K562 (cell line): ENCODE measurements around the gene DDX54. TPM values are rescaled to one million over a fixed set of nuclear protein-coding genes. Genes with fewer than 3 reads are reported as not detected.

Source experiments
- CBX1 ChIP-seq: sonication (generic); IDR thresholded peaks from 2 replicates; pipeline ENCODE4 v1.6.1; 2016; ENCODE audit warnings: antibody characterized with exemption, low read depth, mild to moderate bottlenecking
- DPF2 ChIP-seq: fragments of 450-650 bp; IDR thresholded peaks from 2 replicates; pipeline ENCODE4 v1.6.1; 2016
- FOXA3 ChIP-seq, 2 experiments: fragments of 450-650 bp in 1 of 2; sonication (generic) in 1 of 2; formaldehyde crosslinking; IDR thresholded peaks in 1 of 2; conservative IDR thresholded peaks in 1 of 2; 2 replicates each; pipeline versions ENCODE4 v1.4.0 to v1.8.0; 2020 to 2022; ENCODE audit warnings: mild to moderate bottlenecking in 2 of 2, missing genetic modification reagents in 1 of 2
- HEY1 ChIP-seq: fragments of 250-450 bp; sonication (Bioruptor Pico); IDR thresholded peaks from 2 replicates; pipeline ENCODE4 v1.5.0; 2020; ENCODE audit warnings: mild to moderate bottlenecking, moderate library complexity, borderline replicate concordance
- HMG20A ChIP-seq: fragments of 450-650 bp; formaldehyde crosslinking; conservative IDR thresholded peaks from 2 replicates; pipeline ENCODE4 v1.4.0; 2020; ENCODE audit warnings: mild to moderate bottlenecking, mixed read lengths
- KHSRP ChIP-seq: fragments of 450-650 bp; IDR thresholded peaks from 2 replicates; pipeline ENCODE4 v1.6.1; 2017
- NCOR1 ChIP-seq: fragments of 450-650 bp; IDR thresholded peaks from 2 replicates; pipeline ENCODE4 v1.6.1; 2016; ENCODE audit warnings: mild to moderate bottlenecking, moderate library complexity
- NFXL1 ChIP-seq: fragments of 450-650 bp; formaldehyde crosslinking; IDR thresholded peaks from 2 replicates; pipeline ENCODE4 v1.4.0; 2021; ENCODE audit warnings: mild to moderate bottlenecking
- PHB2 ChIP-seq: fragments of 450-650 bp; IDR thresholded peaks from 2 replicates; pipeline ENCODE4 v1.6.1; 2017; ENCODE audit warnings: low read depth
- PREB ChIP-seq: sonication (generic); formaldehyde crosslinking; IDR thresholded peaks from 2 replicates; pipeline ENCODE4 v1.8.1; 2023; ENCODE audit warnings: mild to moderate bottlenecking, missing genetic modification reagents
- SAP30 ChIP-seq: fragments of 200-600 bp; sonication (generic); IDR thresholded peaks from 2 replicates; pipeline ENCODE4 v1.6.1; 2012; ENCODE audit warnings: borderline replicate concordance, low read depth, mild to moderate bottlenecking, moderate library complexity, low read length, control low read depth, inconsistent platforms; ENCODE audit not compliant: insufficient read depth, poor library complexity, severe bottlenecking
- SMARCE1 ChIP-seq: fragments of 450-650 bp; IDR thresholded peaks from 2 replicates; pipeline ENCODE4 v1.7.1; 2016; ENCODE audit warnings: mild to moderate bottlenecking
- USF2 ChIP-seq: sonication (generic); formaldehyde crosslinking; IDR thresholded peaks from 2 replicates; pipeline ENCODE4 v1.5.0; 2020; ENCODE audit warnings: missing genetic modification reagents
- ZBTB26 ChIP-seq: fragments of 450-650 bp; formaldehyde crosslinking; IDR thresholded peaks from 2 replicates; pipeline ENCODE4 v1.4.0; 2022; ENCODE audit warnings: missing genetic modification characterization
- ZFP36 ChIP-seq: fragments of 150-350 bp; IDR thresholded peaks from 2 replicates; pipeline ENCODE4 v1.6.1; 2018; ENCODE audit warnings: low read length, low read depth; ENCODE audit not compliant: partially characterized antibody
- ZKSCAN1 ChIP-seq: fragments of 150-350 bp; IDR thresholded peaks from 2 replicates; pipeline ENCODE4 v1.6.1; 2016; ENCODE audit warnings: low read depth, low read length
- ZNF197 ChIP-seq: fragments of 200-800 bp; sonication (Bioruptor generic); IDR thresholded peaks from 2 replicates; pipeline ENCODE4 v1.6.1; 2016; ENCODE audit warnings: low read depth, missing genetic modification characterization, missing compliant biosample characterization
- ZNF583 ChIP-seq: fragments of 250-450 bp; sonication (Bioruptor Pico); IDR thresholded peaks from 2 replicates; pipeline ENCODE4 v1.4.0; 2020
- polyA plus RNA-seq, 8 experiments: library from polyadenylated mRNA; depleted of rRNA in 4 of 8; stranded (reverse) in 5 of 8; unstranded in 3 of 8; fragments of >200 nt; fragmentation: Nextera tagmentation in 2 of 8; fragmentation: Illumina TruSeq in 1 of 8; extraction: Ambion mirVana in 2 of 8; extraction: Trizol in 1 of 8; gene quantifications; 2 replicates each; pipeline versions ENCODE4 v1.2.1 to v1.2.3, GENCODE V29; 2011 to 2014; ENCODE audit warnings: inconsistent platforms in 1 of 8, missing spikeins in 1 of 8
- total RNA-seq, 7 experiments: library from RNA; depleted of rRNA in 6 of 7; stranded (reverse); fragments of >200 nt in 6 of 7; fragmentation: Illumina TruSeq in 2 of 7; extraction: Trizol in 2 of 7; gene quantifications; 2 replicates each; pipeline versions ENCODE4 v1.2.1 to v1.2.3, GENCODE V29; 2011 to 2021; ENCODE audit warnings: low replicate concordance in 1 of 7
- TF ChIP-seq, protein P1 (sequence below): sonication (generic); formaldehyde crosslinking; IDR thresholded peaks from 2 replicates; pipeline ENCODE4 v1.8.0; 2022; ENCODE audit warnings: missing genetic modification reagents, mild to moderate bottlenecking, borderline replicate concordance
- TF ChIP-seq, protein P2 (sequence below): fragments of 450-650 bp; formaldehyde crosslinking; conservative IDR thresholded peaks from 2 replicates; pipeline ENCODE4 v1.4.0; 2022; ENCODE audit warnings: mild to moderate bottlenecking, missing genetic modification characterization
- TF ChIP-seq, protein P3 (sequence below): fragments of 250-450 bp; sonication (Bioruptor Pico); IDR thresholded peaks from 2 replicates; pipeline ENCODE4 v1.4.0; 2020; ENCODE audit warnings: mild to moderate bottlenecking

DDX54 gene
- total and polyA plus RNA-seq, 9 of the 15 experiments (the other 6 are each of a cell fraction or from before 2014, with no cell fraction given), result 1.4 to 135 (median 51.4) TPM

- TF ChIP-seq USF2 (peak; percentile 36; the same call in 1 of the 2 replicates), KHSRP (no peak), HMG20A (CRISPR knock-in tag) (no peak), NFXL1 (no peak), PHB2 (no peak), DPF2 (peak; percentile 15; the same call in 1 of the 2 replicates), ZNF583 (CRISPR knock-in tag) (no peak), ZBTB26 (CRISPR knock-in tag) (no peak), HEY1 (CRISPR knock-in tag) (no peak), ZNF197 (CRISPR knock-in tag) (no peak), PREB (no peak), SAP30 (no peak), NCOR1 (no peak), SMARCE1 (no peak; the same call in 1 of the 2 replicates), FOXA3 (CRISPR knock-in tag; conservative IDR thresholded peaks at IDR 0.05 in 1 of 2, IDR thresholded peaks at IDR 0.05 in 1 of 2) (no peak), CBX1 (peak; percentile 87; the same call in 1 of the 2 replicates), ZKSCAN1 (no peak), ZFP36 (no peak)
- TF ChIP-seq, protein P1, sequence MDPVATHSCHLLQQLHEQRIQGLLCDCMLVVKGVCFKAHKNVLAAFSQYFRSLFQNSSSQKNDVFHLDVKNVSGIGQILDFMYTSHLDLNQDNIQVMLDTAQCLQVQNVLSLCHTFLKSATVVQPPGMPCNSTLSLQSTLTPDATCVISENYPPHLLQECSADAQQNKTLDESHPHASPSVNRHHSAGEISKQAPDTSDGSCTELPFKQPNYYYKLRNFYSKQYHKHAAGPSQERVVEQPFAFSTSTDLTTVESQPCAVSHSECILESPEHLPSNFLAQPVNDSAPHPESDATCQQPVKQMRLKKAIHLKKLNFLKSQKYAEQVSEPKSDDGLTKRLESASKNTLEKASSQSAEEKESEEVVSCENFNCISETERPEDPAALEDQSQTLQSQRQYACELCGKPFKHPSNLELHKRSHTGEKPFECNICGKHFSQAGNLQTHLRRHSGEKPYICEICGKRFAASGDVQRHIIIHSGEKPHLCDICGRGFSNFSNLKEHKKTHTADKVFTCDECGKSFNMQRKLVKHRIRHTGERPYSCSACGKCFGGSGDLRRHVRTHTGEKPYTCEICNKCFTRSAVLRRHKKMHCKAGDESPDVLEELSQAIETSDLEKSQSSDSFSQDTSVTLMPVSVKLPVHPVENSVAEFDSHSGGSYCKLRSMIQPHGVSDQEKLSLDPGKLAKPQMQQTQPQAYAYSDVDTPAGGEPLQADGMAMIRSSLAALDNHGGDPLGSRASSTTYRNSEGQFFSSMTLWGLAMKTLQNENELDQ (CRISPR knock-in tag), result no peak
- TF ChIP-seq, protein P2, sequence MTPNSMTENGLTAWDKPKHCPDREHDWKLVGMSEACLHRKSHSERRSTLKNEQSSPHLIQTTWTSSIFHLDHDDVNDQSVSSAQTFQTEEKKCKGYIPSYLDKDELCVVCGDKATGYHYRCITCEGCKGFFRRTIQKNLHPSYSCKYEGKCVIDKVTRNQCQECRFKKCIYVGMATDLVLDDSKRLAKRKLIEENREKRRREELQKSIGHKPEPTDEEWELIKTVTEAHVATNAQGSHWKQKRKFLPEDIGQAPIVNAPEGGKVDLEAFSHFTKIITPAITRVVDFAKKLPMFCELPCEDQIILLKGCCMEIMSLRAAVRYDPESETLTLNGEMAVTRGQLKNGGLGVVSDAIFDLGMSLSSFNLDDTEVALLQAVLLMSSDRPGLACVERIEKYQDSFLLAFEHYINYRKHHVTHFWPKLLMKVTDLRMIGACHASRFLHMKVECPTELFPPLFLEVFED, result no peak
- TF ChIP-seq, protein P3, sequence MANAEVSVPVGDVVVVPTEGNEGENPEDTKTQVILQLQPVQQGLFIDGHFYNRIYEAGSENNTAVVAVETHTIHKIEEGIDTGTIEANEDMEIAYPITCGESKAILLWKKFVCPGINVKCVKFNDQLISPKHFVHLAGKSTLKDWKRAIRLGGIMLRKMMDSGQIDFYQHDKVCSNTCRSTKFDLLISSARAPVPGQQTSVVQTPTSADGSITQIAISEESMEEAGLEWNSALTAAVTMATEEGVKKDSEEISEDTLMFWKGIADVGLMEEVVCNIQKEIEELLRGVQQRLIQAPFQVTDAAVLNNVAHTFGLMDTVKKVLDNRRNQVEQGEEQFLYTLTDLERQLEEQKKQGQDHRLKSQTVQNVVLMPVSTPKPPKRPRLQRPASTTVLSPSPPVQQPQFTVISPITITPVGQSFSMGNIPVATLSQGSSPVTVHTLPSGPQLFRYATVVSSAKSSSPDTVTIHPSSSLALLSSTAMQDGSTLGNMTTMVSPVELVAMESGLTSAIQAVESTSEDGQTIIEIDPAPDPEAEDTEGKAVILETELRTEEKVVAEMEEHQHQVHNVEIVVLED, result no peak
Measured at GRCh38 chr12:113186033-113186365, 721 bp upstream of the DDX54 start (continued).
